Measurements from ENCODE around the gene GAB1.

Gene GAB1

GRCh38 chr4:143336781-143337599 lies at the start of gene GAB1:
TSS of gene GAB1 (plus strand) at chr4:143336876. CDS start at chr4:143337189, 313 bp downstream.
- no peak for DNase-seq

- no peak for DNase-seq
Observed at GRCh38 chr4:143287572-143287923, 49.1 kb upstream of the GAB1 start.

DNA sequence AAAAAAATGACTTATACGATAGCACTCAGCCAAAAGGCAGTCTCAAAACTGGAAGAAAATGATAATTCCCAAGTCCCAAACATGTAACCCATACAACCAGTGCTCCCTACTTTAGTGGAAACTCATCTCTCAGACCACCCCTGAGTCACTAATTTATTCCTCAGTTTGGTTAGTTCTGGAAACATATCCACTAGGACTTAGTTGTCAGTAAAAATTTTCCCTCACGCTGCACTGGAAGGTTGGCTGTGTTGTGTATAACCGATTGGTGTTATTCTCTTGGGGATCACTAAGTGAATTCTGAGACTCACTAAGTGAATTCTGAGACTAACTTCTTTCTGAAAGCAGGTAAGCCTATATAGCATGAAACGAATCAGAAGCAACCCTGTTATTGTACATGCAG lies 48.5 kb upstream of the GAB1 start:
- no peak for DNase-seq

GRCh38 chr4:143289370-143289769 lies 47.3 kb upstream of the GAB1 start:
- DNase-seq, result no peak

- DNase-seq, result no peak
Observed at GRCh38 chr4:143291314-143291713, 45.4 kb upstream of the GAB1 start.

DNA sequence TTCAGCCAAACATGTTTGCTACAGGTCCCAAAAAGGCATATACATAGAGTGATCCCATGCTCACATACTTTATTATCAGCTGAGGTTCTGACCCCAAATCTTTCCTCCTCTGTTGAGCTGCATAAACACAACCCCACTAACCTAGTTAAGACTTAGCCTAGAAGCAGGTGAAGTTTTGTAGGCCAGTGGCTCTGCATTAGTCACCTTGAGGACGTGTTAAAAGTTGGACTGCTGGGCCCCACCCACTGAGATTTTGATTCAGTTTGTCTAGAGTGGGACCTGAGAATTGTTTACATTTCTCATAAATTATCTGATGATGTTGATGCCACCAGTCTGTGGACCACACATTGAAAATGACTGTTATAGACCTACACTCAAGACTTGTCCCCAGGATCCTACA lies 43.8 kb upstream of the GAB1 start:
- no peak for DNase-seq

DNA sequence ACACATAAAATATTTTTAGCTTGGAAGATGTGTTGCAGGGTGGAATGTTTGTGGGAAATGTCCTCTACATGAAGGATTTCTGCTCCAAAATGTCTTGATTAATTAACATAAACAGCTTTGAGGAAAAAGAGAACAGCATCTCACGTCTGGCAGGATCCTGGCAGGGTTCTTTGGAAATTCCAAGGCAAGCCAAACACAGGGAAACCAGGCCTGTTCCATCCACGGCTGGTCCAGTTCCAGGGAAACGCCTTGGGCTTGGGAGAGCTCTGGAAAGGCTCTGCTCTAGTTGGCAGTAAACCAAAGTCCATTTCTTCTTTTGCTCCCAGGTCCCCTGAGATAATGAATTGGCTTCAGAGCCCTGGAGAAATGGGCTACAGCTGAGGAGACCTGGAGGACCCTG lies 42.4 kb upstream of the GAB1 start:
- DNase-seq, result no peak

DNA sequence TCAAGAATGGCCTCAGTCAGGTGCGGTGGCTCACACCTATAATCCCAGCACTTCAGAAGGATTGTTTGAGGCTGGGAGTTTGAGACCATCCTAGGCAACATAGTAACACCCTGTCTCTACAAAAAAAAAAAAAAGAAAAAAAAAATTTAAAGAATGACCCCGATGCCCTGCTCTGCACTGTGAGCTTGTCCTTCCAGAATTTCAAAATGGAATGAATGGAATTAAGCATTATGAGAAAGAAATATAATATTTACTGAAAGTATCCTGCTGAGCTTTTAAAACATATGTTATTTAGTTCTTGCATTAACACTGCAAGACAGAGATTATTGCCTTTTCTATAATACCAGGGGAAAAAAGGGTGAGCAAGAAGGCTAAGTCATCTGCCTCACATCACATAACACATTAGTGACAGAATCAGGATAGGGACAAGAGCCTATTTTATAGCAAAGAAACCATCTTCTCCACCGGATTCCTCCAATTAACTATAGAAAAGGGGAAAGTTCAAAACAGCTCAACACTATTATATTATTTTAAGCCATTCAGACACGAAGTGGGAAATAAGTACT lies 41.9 kb upstream of the GAB1 start:
- DNase-seq, result no peak

DNA sequence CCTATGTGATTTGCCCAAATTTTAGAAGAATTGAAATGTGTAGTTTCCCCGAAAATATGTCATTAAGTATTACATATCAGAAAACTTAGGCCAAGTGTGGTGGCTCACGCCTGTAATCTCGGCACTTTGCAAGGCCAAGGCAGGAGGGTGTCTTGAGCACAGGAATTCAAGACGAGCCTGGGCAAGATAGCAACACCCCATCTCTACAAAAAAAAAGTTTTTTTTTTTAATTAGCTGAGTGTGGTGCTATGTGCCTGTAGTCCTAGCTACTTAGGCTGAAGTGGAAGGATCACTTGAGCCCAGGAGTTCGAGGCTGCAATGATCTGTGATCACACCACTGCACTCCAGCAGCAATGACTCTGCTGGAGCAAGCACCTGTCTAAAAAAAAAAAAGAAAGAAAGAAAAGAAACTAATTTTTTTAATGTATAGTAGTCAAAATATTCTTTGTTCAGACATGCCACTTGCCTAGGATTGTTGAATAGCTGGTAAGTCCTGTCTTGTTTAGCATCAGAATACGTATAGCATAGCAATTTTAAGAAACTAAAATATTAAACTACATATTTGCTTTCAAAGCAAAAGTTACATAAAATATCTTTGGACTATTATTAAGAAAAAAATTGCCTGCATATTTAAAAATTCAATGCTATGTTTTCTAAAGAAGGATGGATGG lies 40.1 kb upstream of the GAB1 start:
- DNase-seq, result no peak

- no peak for DNase-seq
Observed at GRCh38 chr4:143300860-143301259, 35.8 kb upstream of the GAB1 start.

GRCh38 chr4:143302536-143302935 lies 34.1 kb upstream of the GAB1 start:
- no peak for DNase-seq

DNA sequence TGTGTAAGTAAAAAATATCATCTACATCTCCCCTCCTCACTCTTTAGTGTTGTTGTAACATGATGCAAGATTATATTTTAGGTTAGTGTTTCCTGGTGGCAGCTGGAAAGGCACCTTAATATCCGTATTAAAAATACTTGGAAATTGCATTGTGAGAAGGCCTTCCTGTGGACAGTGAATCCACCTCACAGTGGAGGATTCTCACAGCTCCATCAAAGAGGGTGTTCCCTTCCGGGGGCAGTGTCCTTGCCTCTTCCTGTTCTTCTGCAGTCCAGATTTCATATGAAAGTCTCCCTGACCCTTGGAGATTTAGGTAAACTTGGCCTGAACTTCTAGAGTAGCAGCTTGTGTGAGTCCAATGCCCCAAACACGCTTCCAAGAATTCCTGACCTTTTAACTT lies 29.9 kb upstream of the GAB1 start:
- no peak for DNase-seq

DNA sequence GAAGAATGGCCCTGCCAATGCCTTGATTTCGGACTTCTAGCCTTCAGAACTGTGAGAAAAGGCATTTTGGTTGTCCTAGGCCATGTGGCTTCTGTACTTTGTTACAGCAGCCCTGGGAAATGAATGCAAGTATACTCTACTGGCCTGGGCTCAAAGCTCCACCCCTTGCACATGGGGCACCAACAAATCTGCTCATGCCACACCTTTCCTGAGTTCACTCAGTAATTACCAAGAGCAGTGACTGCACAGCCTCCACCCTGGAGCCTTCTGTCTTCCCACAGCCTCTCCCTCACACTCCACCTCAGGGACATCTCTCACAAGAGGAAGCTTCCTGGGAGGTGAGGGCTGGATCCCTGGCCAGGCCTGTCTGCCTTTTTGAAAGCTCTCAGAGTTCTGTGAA lies 29.1 kb upstream of the GAB1 start:
- DNase-seq, result no peak

DNA sequence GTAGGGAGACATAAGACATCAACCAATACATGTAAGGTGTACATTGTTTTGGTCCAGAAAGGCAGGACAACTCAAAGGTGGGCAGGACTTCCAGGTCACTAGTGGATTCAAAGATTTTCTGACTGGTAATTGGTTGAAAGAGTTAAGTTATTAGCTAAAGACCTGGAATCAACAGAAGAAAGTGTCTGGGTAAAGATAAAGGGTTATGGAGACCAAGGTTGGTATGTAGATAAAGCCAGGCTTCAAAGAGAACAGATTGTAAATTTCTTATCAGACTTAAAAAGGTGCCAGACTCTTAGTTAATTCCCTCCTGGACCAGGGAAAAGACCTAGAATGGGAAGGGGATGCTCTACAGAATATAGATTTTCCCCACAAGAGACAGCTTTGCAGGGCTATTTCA lies 28.3 kb upstream of the GAB1 start:
- no peak for DNase-seq

GRCh38 chr4:143311924-143312323 lies 24.8 kb upstream of the GAB1 start:
- DNase-seq, result no peak

- no peak for DNase-seq
Observed at GRCh38 chr4:143313521-143313920, 23.2 kb upstream of the GAB1 start.

GRCh38 chr4:143313996-143314395 lies 22.7 kb upstream of the GAB1 start:
- no peak for DNase-seq

DNA sequence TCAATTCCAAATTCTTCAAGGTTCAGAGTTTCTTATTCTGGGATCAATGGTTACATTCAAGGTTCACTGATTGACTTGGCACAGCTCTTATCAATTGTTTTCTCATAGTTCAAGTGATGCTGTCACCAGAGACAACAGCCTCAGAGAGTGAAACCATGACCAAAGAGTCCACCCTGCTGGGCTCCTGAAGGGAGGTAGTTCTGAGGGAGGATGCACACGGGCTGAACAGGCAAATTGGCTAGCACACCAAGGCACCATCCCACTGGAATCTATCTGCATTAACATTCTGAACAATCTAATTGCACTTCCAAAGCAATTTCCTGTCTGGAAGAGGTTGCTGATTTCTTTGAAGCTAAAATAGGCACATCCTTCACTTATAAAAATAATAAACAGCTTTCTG lies 16.6 kb upstream of the GAB1 start:
- no peak for DNase-seq

- DNase-seq, result no peak
Observed at GRCh38 chr4:143326735-143327134, 9.9 kb upstream of the GAB1 start.

- no peak for DNase-seq
Observed at GRCh38 chr4:143329985-143330384, 6.7 kb upstream of the GAB1 start.

DNA sequence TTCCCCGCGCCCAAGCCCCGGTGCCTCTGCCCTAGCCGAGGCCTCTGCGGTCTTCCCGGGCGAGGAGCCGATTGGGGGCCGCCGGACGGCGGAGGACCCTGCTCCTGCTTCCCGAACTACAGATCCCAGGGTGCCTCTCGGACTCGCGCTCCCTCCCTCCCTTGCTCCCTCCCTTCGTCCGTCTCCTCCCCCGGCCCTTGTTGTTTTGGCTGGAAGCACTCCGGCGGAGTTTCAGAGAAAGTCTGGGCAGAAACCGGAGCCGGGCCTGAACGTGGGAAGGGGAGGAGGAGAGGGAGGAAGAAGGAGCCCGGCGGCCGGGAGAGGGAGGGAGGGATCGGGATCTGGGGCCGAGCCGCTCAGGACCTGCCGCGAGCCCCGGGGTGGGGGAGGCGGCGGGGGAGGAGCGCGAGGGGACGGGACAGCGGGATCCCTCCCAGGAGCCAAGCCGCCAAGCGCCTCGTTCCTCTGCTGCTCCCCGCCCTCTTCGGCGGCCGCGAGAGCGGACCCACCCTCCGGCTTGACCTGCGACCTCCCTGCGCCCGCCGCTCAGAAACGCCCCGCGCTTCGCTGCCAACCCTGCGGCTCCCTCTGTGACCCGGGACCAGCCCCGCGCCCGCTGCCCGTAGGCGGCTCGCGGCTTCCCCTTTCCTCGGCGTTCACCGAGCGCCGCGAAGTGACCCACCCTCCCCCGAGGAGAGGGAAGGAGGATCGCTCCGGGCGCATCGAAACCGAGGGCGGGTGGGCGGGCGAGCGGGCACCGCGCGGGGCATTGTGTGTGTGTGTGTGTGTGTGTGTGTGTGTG lies 496 bp upstream of the GAB1 start:
- DNase-seq, result no peak

- DNase-seq, result no peak
Observed at GRCh38 chr4:143337600-143338287, 1.1 kb downstream of the GAB1 start.

GRCh38 chr4:143338313-143338712 lies 1.6 kb downstream of the GAB1 start:
- no peak for DNase-seq
